ENCODE results near the gene PPP3R2. TPM values are rescaled to one million over a fixed set of nuclear protein-coding genes. Genes with fewer than 3 reads are reported as not detected.

Gene PPP3R2
- total RNA-seq, 1 experiment from 2014 or later, result not detected

DNA sequence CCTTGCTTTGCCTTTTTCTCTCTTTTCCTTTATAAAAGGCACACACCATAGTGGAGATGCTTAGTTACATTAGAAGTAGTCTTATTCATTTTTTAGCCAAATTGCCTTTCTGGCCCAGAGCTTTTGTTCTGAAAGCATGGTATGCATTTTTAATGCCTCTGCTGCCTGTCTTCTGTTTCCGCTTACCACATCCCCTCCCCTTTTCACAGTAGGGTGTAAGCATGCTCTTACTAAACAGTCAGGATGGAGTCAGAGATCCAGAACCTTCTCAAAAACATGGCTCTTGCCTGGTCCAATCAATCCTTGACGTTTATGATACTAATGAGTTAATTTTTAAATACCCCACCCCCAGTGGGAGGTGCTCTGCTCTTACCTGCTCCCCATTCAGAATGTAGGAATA lies 22.5 kb downstream of the PPP3R2 start:
- Mint-ChIP-seq H3K27ac (no peak overlapping the region), H3K4me1 (peaks cover 28 to 30% of the 10 kb centered on the region in 2 experiments), H3K27me3 (ENCODE audit: low read depth) (peaks cover 2% of the 10 kb centered on the region), H3K36me3 (ENCODE audit: insufficient read depth in 1 of 3, low read depth in 3 of 3) (peaks cover 8 to 11% (median 10%) of the 10 kb centered on the region in 3 experiments; a peak in 6 of 7 replicates), H3K4me3 (no peak overlapping the region; a peak in 1 of 5 replicates), H3K9me3 (no peaks in the 10 kb centered on the region)
- no CpG with 5 or more reads among the region's 2 CpGs for WGBS (ENCODE audit: extremely low coverage, insufficient read length, low lambda C conversion rate)
- H3K4ac ChIP-seq (ENCODE audit: low read depth, low read length), result no peak overlapping the region
- no peaks in the 10 kb centered on the region for H3K79me2 ChIP-seq (ENCODE audit: insufficient read depth, low read length)
- no peaks in the 10 kb centered on the region for H4K20me1 ChIP-seq (ENCODE audit: control insufficient read depth, insufficient read depth, insufficient read length)
- H3K56ac ChIP-seq (ENCODE audit: insufficient read length, low read depth, low read length), result no peak overlapping the region
- no peak overlapping the region for H2BK15ac ChIP-seq (ENCODE audit: low read depth, low read length)
- no peak overlapping the region for H2AK5ac ChIP-seq (ENCODE audit: insufficient read length, low read length)
- no peak overlapping the region for H4K91ac ChIP-seq (ENCODE audit: insufficient read length, low read depth, low read length)
- no peak overlapping the region for H3K4me2 ChIP-seq (ENCODE audit: insufficient read depth, insufficient read length, low read length)
- H3K27ac ChIP-seq (ENCODE audit: insufficient read length, low read depth, low read length), result no peak overlapping the region
- H3K79me1 ChIP-seq (ENCODE audit: insufficient read depth, low read depth, low read length, poor library complexity, severe bottlenecking), result no peaks in the 10 kb centered on the region
- TF ChIP-seq, protein P1, sequence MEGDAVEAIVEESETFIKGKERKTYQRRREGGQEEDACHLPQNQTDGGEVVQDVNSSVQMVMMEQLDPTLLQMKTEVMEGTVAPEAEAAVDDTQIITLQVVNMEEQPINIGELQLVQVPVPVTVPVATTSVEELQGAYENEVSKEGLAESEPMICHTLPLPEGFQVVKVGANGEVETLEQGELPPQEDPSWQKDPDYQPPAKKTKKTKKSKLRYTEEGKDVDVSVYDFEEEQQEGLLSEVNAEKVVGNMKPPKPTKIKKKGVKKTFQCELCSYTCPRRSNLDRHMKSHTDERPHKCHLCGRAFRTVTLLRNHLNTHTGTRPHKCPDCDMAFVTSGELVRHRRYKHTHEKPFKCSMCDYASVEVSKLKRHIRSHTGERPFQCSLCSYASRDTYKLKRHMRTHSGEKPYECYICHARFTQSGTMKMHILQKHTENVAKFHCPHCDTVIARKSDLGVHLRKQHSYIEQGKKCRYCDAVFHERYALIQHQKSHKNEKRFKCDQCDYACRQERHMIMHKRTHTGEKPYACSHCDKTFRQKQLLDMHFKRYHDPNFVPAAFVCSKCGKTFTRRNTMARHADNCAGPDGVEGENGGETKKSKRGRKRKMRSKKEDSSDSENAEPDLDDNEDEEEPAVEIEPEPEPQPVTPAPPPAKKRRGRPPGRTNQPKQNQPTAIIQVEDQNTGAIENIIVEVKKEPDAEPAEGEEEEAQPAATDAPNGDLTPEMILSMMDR (conservative IDR thresholded peaks at IDR 0.05), result no peak
- H3K23me2 ChIP-seq (ENCODE audit: insufficient read length, low read depth, low read length, poor library complexity, severe bottlenecking), result no peaks in the 10 kb centered on the region
- H3K27me3 ChIP-seq (ENCODE audit: insufficient read depth, low read length), result no peaks in the 10 kb centered on the region
- no peak overlapping the region for H3T11ph ChIP-seq (ENCODE audit: low read length)
- no peak for DNase-seq
- no peak overlapping the region for H3K14ac ChIP-seq (ENCODE audit: insufficient read depth, low read length)
- H2BK120ac ChIP-seq (ENCODE audit: low read depth, low read length, poor library complexity, severe bottlenecking), result no peak overlapping the region
- no peak overlapping the region for H2AFZ ChIP-seq (ENCODE audit: low read length)
- no peaks in the 10 kb centered on the region for H3K9me3 ChIP-seq (ENCODE audit: control insufficient read depth, low read depth, low read length)
- H4K5ac ChIP-seq (ENCODE audit: insufficient read length, low read depth, low read length), result no peak overlapping the region
- H2BK5ac ChIP-seq (ENCODE audit: insufficient read length, low read length), result no peak overlapping the region
- H3K9ac ChIP-seq (ENCODE audit: extremely low read depth, insufficient read length, low read length), result no peak overlapping the region
- no peak overlapping the region for H2BK12ac ChIP-seq (ENCODE audit: insufficient read length, low read depth, low read length)
- no peak overlapping the region for H2BK20ac ChIP-seq (ENCODE audit: low read depth, low read length, poor library complexity, severe bottlenecking)
- H4K8ac ChIP-seq (replicated peaks; ENCODE audit: insufficient read length, low read depth, low read length), result no peak overlapping the region
- H3K18ac ChIP-seq (ENCODE audit: insufficient read length, low read depth, low read length), result no peak overlapping the region
- no peak overlapping the region for H3K23ac ChIP-seq (ENCODE audit: insufficient read length, low read depth, low read length)
- H3K4me1 ChIP-seq (ENCODE audit: insufficient read depth, low read length), result peaks cover 15% of the 10 kb centered on the region

Measured in H9 (cell line).